Natural killer cell (primary cell): Measurements from ENCODE around the gene PTPRCAP. TPM values are rescaled to one million over a fixed set of nuclear protein-coding genes. Genes with fewer than 3 reads are reported as not detected.

Source experiments
- ATAC-seq, 3 donors: fragments of 150-1000 bp in 2 of 3; fragments of 200-7000 bp in 1 of 3; cut with Tn5 transposase; 1 replicate in 1 of 3; 2 replicates in 2 of 3; pipeline ENCODE4 v1.10.0; 2021; ENCODE audit warnings: mild to moderate bottlenecking in 2 of 3, moderate library complexity in 2 of 3
- DNase-seq, 2 donors: peaks; one replicate each; pipeline versions ENCODE4 v3.0.0 to v3.0.0-alpha.2; 2013 to 2021; ENCODE audit warnings: mixed read lengths in 1 of 2
- H3K27ac ChIP-seq: one replicate; pipeline ENCODE4 v1.5.1; 2013; ENCODE audit warnings: mild to moderate bottlenecking, low read length
- H3K27me3 ChIP-seq: one replicate; pipeline ENCODE4 v1.6.1; 2013; ENCODE audit warnings: low read length; ENCODE audit not compliant: control insufficient read depth, insufficient read depth
- H3K36me3 ChIP-seq: one replicate; pipeline ENCODE4 v1.6.1; 2013; ENCODE audit warnings: low read length; ENCODE audit not compliant: control insufficient read depth, insufficient read depth
- H3K4me1 ChIP-seq: one replicate; pipeline ENCODE4 v1.6.1; 2013; ENCODE audit warnings: low read length; ENCODE audit not compliant: control insufficient read depth, insufficient read depth
- H3K4me3 ChIP-seq: one replicate; pipeline ENCODE4 v1.5.1; 2013; ENCODE audit warnings: low read length
- H3K9me3 ChIP-seq: one replicate; pipeline ENCODE4 v1.6.1; 2013; ENCODE audit warnings: low read length; ENCODE audit not compliant: control insufficient read depth, insufficient read depth
- H3K27ac Mint-ChIP-seq, 2 donors: one replicate each; pipeline ENCODE4 v1.8.0; 2022; ENCODE audit warnings: mild to moderate bottlenecking in 2 of 2, mixed read lengths in 2 of 2, moderate library complexity in 1 of 2
- H3K27me3 Mint-ChIP-seq, 2 donors: one replicate each; pipeline ENCODE4 v1.8.0; 2022; ENCODE audit warnings: low read depth in 2 of 2, mixed read lengths in 2 of 2
- H3K36me3 Mint-ChIP-seq: one replicate; pipeline ENCODE4 v1.8.0; 2022; ENCODE audit warnings: mixed read lengths
- H3K4me1 Mint-ChIP-seq, 2 donors: one replicate each; pipeline ENCODE4 v1.8.0; 2022; ENCODE audit warnings: mixed read lengths in 2 of 2
- H3K4me3 Mint-ChIP-seq: one replicate; pipeline ENCODE4 v1.8.0; 2022; ENCODE audit warnings: mild to moderate bottlenecking, moderate library complexity, mixed read lengths
- H3K9me3 Mint-ChIP-seq, 2 donors: one replicate each; pipeline ENCODE4 v1.8.0; 2022; ENCODE audit warnings: mixed read lengths in 2 of 2
- CTCF ChIP-seq: fragments of 200-600 bp; IDR thresholded peaks from one replicate; pipeline ENCODE4 v1.8.0; 2022; ENCODE audit warnings: antibody characterized with exemption
- WGBS: methylation state at CpG from one replicate; pipeline ENCODE4 v1.1.7; 2013; ENCODE audit warnings: missing lambda C conversion rate; ENCODE audit not compliant: insufficient coverage; 5-methylcytosine and 5-hydroxymethylcytosine counted together
- intact Hi-C: fragments of 100-400 bp; cut with micrococcal nuclease; formaldehyde crosslinking; loops from one replicate; pipeline ENCODE4 v1.14.2; 2022
- total RNA-seq, 4 donors: library from RNA; stranded (reverse); fragments of 120-200 nt in 1 of 4; gene quantifications; one replicate each; pipeline versions ENCODE4 v1.2.3 to v1.2.4, GENCODE V29; 2013 to 2022

The PTPRCAP gene
- total RNA-seq, 3 donors from 2014 or later (not counting 1 experiment from before 2014, with no cell fraction given), result 240 to 301 (median 269) TPM

- TF ChIP-seq CTCF, result no peak
These were observed 28.9 kb downstream of the PTPRCAP start for GRCh38 chr11:67408437-67409200.

DNA sequence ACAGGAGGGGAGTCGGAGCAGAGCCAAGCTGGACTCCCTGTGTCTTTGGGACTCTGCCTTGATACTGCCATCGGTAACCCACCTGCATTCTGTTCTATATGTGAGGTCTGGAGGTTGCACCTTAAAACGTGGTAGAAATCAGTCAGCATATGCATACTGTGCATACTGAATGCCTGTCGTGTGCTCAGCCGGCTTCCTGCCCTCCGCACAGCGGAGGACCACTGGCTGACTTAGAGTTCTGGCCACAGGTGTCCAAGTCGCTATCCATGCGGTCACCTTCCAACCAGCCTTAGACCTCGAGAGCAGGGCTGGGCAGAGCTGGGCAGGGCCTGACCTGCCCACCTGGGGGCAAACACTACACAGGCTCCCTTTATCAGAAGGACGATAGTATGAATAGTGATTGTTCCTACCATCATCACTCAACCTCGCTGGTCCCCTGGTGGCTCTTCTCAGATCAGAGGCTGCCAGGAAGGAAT, 29.8 kb downstream of the PTPRCAP start:
- peaks cover 98% of the 10 kb centered on the region for H3K4me1 ChIP-seq
- ATAC-seq (no peak), DNase-seq (no peak)
- H3K9me3 ChIP-seq, result no peaks in the 10 kb centered on the region
- no peaks in the 10 kb centered on the region for H3K36me3 Mint-ChIP-seq
- peak overlapping the region; percentile 87 for H3K4me3 Mint-ChIP-seq
- WGBS, result 40% methylated on average over 11 of the region's 12 CpGs
- H3K9me3 Mint-ChIP-seq, result no peaks in the 10 kb centered on the region
- no peaks in the 10 kb centered on the region for H3K27me3 ChIP-seq
- no peak overlapping the region for H3K4me3 ChIP-seq
- H3K4me1 Mint-ChIP-seq, result peaks cover 61 to 93% of the 10 kb centered on the region in 2 donors
- H3K27me3 Mint-ChIP-seq, result no peaks in the 10 kb centered on the region
- peaks cover 29% of the 10 kb centered on the region for H3K36me3 ChIP-seq
- peak overlapping the region; percentile 63 for H3K27ac ChIP-seq
- no peak for TF ChIP-seq CTCF
- intact Hi-C loops, result no loop called here
- H3K27ac Mint-ChIP-seq, result peak overlapping the region; percentile 86 to 96

More at GRCh38 chr11:67408437-67409200, 28.9 kb downstream of the PTPRCAP start:
- Histone ChIP-seq H3K27ac (peak overlapping the region; percentile 63), H3K9me3 (no peaks in the 10 kb centered on the region), H3K4me3 (peak overlapping the region; percentile 26), H3K4me1 (peaks cover 98% of the 10 kb centered on the region), H3K36me3 (peaks cover 29% of the 10 kb centered on the region), H3K27me3 (no peaks in the 10 kb centered on the region)
- no peaks in the 10 kb centered on the region for H3K9me3 Mint-ChIP-seq
- 5% methylated on average over 17 of the region's 18 CpGs for WGBS
- peaks cover 66 to 98% of the 10 kb centered on the region in 2 donors for H3K4me1 Mint-ChIP-seq
- intact Hi-C loops, result no loop called here
- DNase-seq (peak in 1 of 2 donors; percentile 59), ATAC-seq (peak; percentile 15 to 29 (median 19))
- H3K27ac Mint-ChIP-seq, result peak overlapping the region; percentile 86 to 96
- no peaks in the 10 kb centered on the region for H3K27me3 Mint-ChIP-seq
- no peaks in the 10 kb centered on the region for H3K36me3 Mint-ChIP-seq
- H3K4me3 Mint-ChIP-seq, result peak overlapping the region; percentile 87

GRCh38 chr11:67406969-67407687, 30.4 kb downstream of the PTPRCAP start:
- Histone ChIP-seq H3K4me3 (peak overlapping the region; percentile 9), H3K27me3 (no peaks in the 10 kb centered on the region), H3K9me3 (no peaks in the 10 kb centered on the region), H3K4me1 (peaks cover 98% of the 10 kb centered on the region), H3K36me3 (peaks cover 29% of the 10 kb centered on the region), H3K27ac (peak overlapping the region; percentile 63)
- Mint-ChIP-seq H3K9me3 (no peaks in the 10 kb centered on the region), H3K4me3 (peak overlapping the region; percentile 87), H3K27ac (peak overlapping the region; percentile 86 to 96), H3K27me3 (no peaks in the 10 kb centered on the region), H3K4me1 (peaks cover 55 to 87% of the 10 kb centered on the region in 2 donors), H3K36me3 (no peaks in the 10 kb centered on the region)
- DNase-seq (peak in 1 of 2 donors; percentile 68), ATAC-seq (no peak)
- intact Hi-C loops, result no loop called here
- TF ChIP-seq CTCF, result no peak
- WGBS, result 25% methylated on average over 11 of the region's 12 CpGs
